Left lung (tissue), 10 donors: ENCODE results near the gene STK33. TPM values are rescaled to one million over a fixed set of nuclear protein-coding genes. Genes with fewer than 3 reads are reported as not detected.
A peak's percentile ranks its signal among the peaks of the same experiment; 100 is the strongest.

Source experiments
- ATAC-seq: fragments of 200-7000 bp; cut with Tn5 transposase; one replicate; pipeline ENCODE4 v1.9.1; 2020; ENCODE audit warnings: moderate library complexity
- DNase-seq, 4 donors: peaks; one replicate each; pipeline ENCODE4 v3.0.0-alpha.2; 2013 to 2020
- H3K27ac ChIP-seq, 2 donors: fragments of 200-600 bp; sonication (generic) in 1 of 2; one replicate each; pipeline versions ENCODE4 v1.5.0 to v1.8.0; 2020 to 2021
- H3K27me3 ChIP-seq, 2 donors: fragments of 200-600 bp; sonication (generic) in 1 of 2; one replicate each; pipeline versions ENCODE4 v1.5.0 to v1.8.0; 2020 to 2021
- H3K36me3 ChIP-seq, 2 donors: fragments of 200-600 bp; sonication (generic) in 1 of 2; one replicate each; pipeline versions ENCODE4 v1.5.0 to v1.8.0; 2020 to 2021
- H3K4me1 ChIP-seq, 2 donors: fragments of 200-600 bp; one replicate each; pipeline ENCODE4 v1.8.0; 2021
- H3K4me3 ChIP-seq, 2 donors: fragments of 200-600 bp; sonication (generic) in 1 of 2; one replicate each; pipeline versions ENCODE4 v1.5.0 to v1.8.0; 2020 to 2021; ENCODE audit warnings: mild to moderate bottlenecking in 1 of 2
- H3K9me3 ChIP-seq, 2 donors: fragments of 200-600 bp; sonication (generic) in 1 of 2; one replicate each; pipeline versions ENCODE4 v1.5.0 to v1.8.0; 2020 to 2021
- CTCF ChIP-seq, 2 donors: fragments of 200-600 bp; sonication (generic) in 1 of 2; IDR thresholded peaks; one replicate each; pipeline versions ENCODE4 v1.5.0 to v1.8.0; 2021; ENCODE audit warnings: antibody characterized with exemption in 2 of 2
- intact Hi-C, 2 donors: fragments of 100-400 bp; cut with DNase I; formaldehyde crosslinking; loops; one replicate each; pipeline versions ENCODE4 v1.11.2 to v1.14.2; 2022
- polyA plus RNA-seq, 6 donors: library from polyadenylated mRNA; unstranded; fragments of 120-200 nt; gene quantifications; one replicate each; pipeline ENCODE4 v1.2.1, GENCODE V29; 2013; ENCODE audit not compliant: insufficient read length in 6 of 6
- total RNA-seq, 2 donors: library from RNA; stranded (reverse); fragmentation: NEBNext Ultra II Directional; extraction: Animal tissue kit (Norgen Biotek cat#: 25700); gene quantifications; one replicate each; pipeline ENCODE4 v1.2.1, GENCODE V29; 2021
- donor health status: DM: no; HTN: yes; CAD: no.
- donor health status: DM: no; HTN: no; CAD: no.

Gene STK33
- total and polyA plus RNA-seq, 8 donors = 16.6 to 31.0 (median 24.0) TPM

- DNase-seq (no peak), ATAC-seq (no peak)
- intact Hi-C loops = no loop called here
- Histone ChIP-seq H3K9me3 (no peaks in the 10 kb centered on the region), H3K36me3 (no peaks in the 10 kb centered on the region), H3K27ac (no peak overlapping the region), H3K4me3 (no peak overlapping the region), H3K27me3 (no peaks in the 10 kb centered on the region), H3K4me1 (no peaks in the 10 kb centered on the region)
- no peak for TF ChIP-seq CTCF (IDR thresholded peaks at IDR 0.05)
Observed at GRCh38 chr11:8390851-8391612, 203.0 kb downstream of the STK33 start.

- no peak overlapping the region for H3K27ac ChIP-seq
- H3K36me3 ChIP-seq = no peaks in the 10 kb centered on the region
- H3K27me3 ChIP-seq = no peaks in the 10 kb centered on the region
- no peaks in the 10 kb centered on the region for H3K9me3 ChIP-seq
- DNase-seq = peak in 2 of 4 donors; percentile 75 to 83
- ATAC-seq = peak; percentile 34
- TF ChIP-seq CTCF (IDR thresholded peaks at IDR 0.05) = no peak
- intact Hi-C loops = no loop called here
- H3K4me3 ChIP-seq = no peak overlapping the region
- H3K4me1 ChIP-seq = no peaks in the 10 kb centered on the region
Observed at GRCh38 chr11:8389029-8389996, 204.7 kb downstream of the STK33 start.

- intact Hi-C loops = no loop called here
- no peaks in the 10 kb centered on the region for H3K27me3 ChIP-seq
- no peaks in the 10 kb centered on the region for H3K36me3 ChIP-seq
- no peak overlapping the region for H3K27ac ChIP-seq
- ATAC-seq = no peak
- no peaks in the 10 kb centered on the region for H3K9me3 ChIP-seq
- no peak overlapping the region for H3K4me3 ChIP-seq
- no peak for DNase-seq
- no peaks in the 10 kb centered on the region for H3K4me1 ChIP-seq
- TF ChIP-seq CTCF (IDR thresholded peaks at IDR 0.05) = no peak
Observed at GRCh38 chr11:8387693-8388092, 206.3 kb downstream of the STK33 start.

- Histone ChIP-seq H3K27ac (no peak overlapping the region), H3K36me3 (no peaks in the 10 kb centered on the region), H3K4me3 (no peak overlapping the region), H3K27me3 (no peaks in the 10 kb centered on the region), H3K4me1 (no peaks in the 10 kb centered on the region), H3K9me3 (no peaks in the 10 kb centered on the region)
- no peak for ATAC-seq
- no peak for TF ChIP-seq CTCF (IDR thresholded peaks at IDR 0.05)
- intact Hi-C loops = no loop called here
- no peak for DNase-seq
Observed at GRCh38 chr11:8387141-8387540, 206.9 kb downstream of the STK33 start.
